HepG2 (cell line): Measurements from ENCODE around the gene RANGRF. TPM values are rescaled to one million over a fixed set of nuclear protein-coding genes. Genes with fewer than 3 reads are reported as not detected.
A peak's percentile ranks its signal among the peaks of the same experiment; 100 is the strongest.

ENCODE experiments used
- ATF7 ChIP-seq, 2 experiments: fragments of 450-650 bp in 1 of 2; sonication (generic) in 1 of 2; formaldehyde crosslinking in 1 of 2; IDR thresholded peaks; 2 replicates each; pipeline versions ENCODE4 v1.4.0 to v1.6.1; 2016 to 2020; ENCODE audit warnings: antibody characterized with exemption in 1 of 2, mild to moderate bottlenecking in 1 of 2, missing genetic modification reagents in 1 of 2
- JARID2 ChIP-seq: sonication (generic); formaldehyde crosslinking; IDR thresholded peaks from 2 replicates; pipeline ENCODE4 v1.8.1; 2023; ENCODE audit warnings: missing genetic modification reagents, inconsistent platforms; ENCODE audit not compliant: insufficient replicate concordance
- KDM2A ChIP-seq: sonication (generic); formaldehyde crosslinking; IDR thresholded peaks from 2 replicates; pipeline ENCODE4 v1.4.0; 2020; ENCODE audit warnings: low read depth, missing genetic modification reagents, borderline replicate concordance
- MXD4 ChIP-seq: IDR thresholded peaks from 2 replicates; pipeline ENCODE4 v1.6.1; 2016; ENCODE audit warnings: mild to moderate bottlenecking, missing biosample characterization, missing genetic modification reagents
- POLR2G ChIP-seq: fragments of 200-400 bp; formaldehyde crosslinking; IDR thresholded peaks from 2 replicates; pipeline ENCODE4 v1.6.1; 2018; ENCODE audit warnings: mild to moderate bottlenecking, low read depth, low read length, moderate library complexity
- RNF2 ChIP-seq: fragments of 450-650 bp; conservative IDR thresholded peaks from 2 replicates; pipeline ENCODE4 v1.6.1; 2016; ENCODE audit warnings: low read depth
- SIX4 ChIP-seq: sonication (generic); formaldehyde crosslinking; IDR thresholded peaks from 2 replicates; pipeline ENCODE4 v1.4.0; 2020; ENCODE audit warnings: missing genetic modification reagents
- SP1 ChIP-seq, 2 experiments: fragments of 450-650 bp in 1 of 2; sonication (generic) in 1 of 2; formaldehyde crosslinking in 1 of 2; IDR thresholded peaks; 2 replicates each; pipeline versions ENCODE4 v1.4.0 to v1.6.1; 2016 to 2020; ENCODE audit warnings: missing genetic modification reagents in 1 of 2
- SRY ChIP-seq: sonication (generic); formaldehyde crosslinking; IDR thresholded peaks from 2 replicates; pipeline ENCODE4 v1.8.0; 2022; ENCODE audit warnings: mild to moderate bottlenecking, missing genetic modification reagents
- ZFP1 ChIP-seq: IDR thresholded peaks from 2 replicates; pipeline ENCODE4 v1.6.1; 2016
- ZNF333 ChIP-seq: sonication (generic); formaldehyde crosslinking; IDR thresholded peaks from 2 replicates; pipeline ENCODE4 v1.4.0; 2020; ENCODE audit warnings: mild to moderate bottlenecking, missing genetic modification reagents, borderline replicate concordance
- ZNF33A ChIP-seq: sonication (generic); formaldehyde crosslinking; IDR thresholded peaks from 2 replicates; pipeline ENCODE4 v1.5.1; 2020; ENCODE audit warnings: missing genetic modification reagents, mild to moderate bottlenecking, moderate library complexity, borderline replicate concordance
- ZNF501 ChIP-seq: sonication (generic); formaldehyde crosslinking; IDR thresholded peaks from 2 replicates; pipeline ENCODE4 v1.5.1; 2020; ENCODE audit warnings: mild to moderate bottlenecking, moderate library complexity, missing genetic modification reagents
- ZNF572 ChIP-seq: sonication (generic); formaldehyde crosslinking; IDR thresholded peaks from 2 replicates; pipeline ENCODE4 v1.5.1; 2020; ENCODE audit warnings: mild to moderate bottlenecking, missing genetic modification reagents
- ZNF674 ChIP-seq: sonication (generic); formaldehyde crosslinking; IDR thresholded peaks from 2 replicates; pipeline ENCODE4 v1.5.0; 2020; ENCODE audit warnings: low read depth, mild to moderate bottlenecking, missing genetic modification reagents
- ZNF704 ChIP-seq: sonication (generic); formaldehyde crosslinking; IDR thresholded peaks from 2 replicates; pipeline ENCODE4 v1.8.1; 2023; ENCODE audit warnings: mild to moderate bottlenecking, inconsistent platforms, moderate library complexity, missing genetic modification reagents, borderline replicate concordance
- polyA plus RNA-seq, 8 experiments: library from polyadenylated mRNA; depleted of rRNA in 3 of 8; stranded (reverse) in 7 of 8; unstranded in 1 of 8; fragments of >200 nt; fragmentation: Illumina TruSeq in 4 of 8; extraction: Trizol in 4 of 8; gene quantifications; 2 replicates each; pipeline versions ENCODE4 v1.2.1 to v1.2.3, GENCODE V29; 2011 to 2016; ENCODE audit warnings: low read depth in 4 of 8, missing spikeins in 1 of 8, mixed read lengths in 1 of 8; ENCODE audit not compliant: insufficient read depth in 1 of 8
- total RNA-seq, 5 experiments: library from RNA; depleted of rRNA; stranded (reverse); fragments of >200 nt; fragmentation: Illumina TruSeq; extraction: Trizol; gene quantifications; 2 replicates each; pipeline ENCODE4 v1.2.3, GENCODE V29; 2016; ENCODE audit warnings: low read depth in 1 of 5
- TF ChIP-seq, protein P1 (sequence below): IDR thresholded peaks from 2 replicates; pipeline ENCODE4 v1.6.1; 2018; ENCODE audit warnings: missing genetic modification reagents, mild to moderate bottlenecking, missing compliant biosample characterization
- TF ChIP-seq, protein P2 (sequence below): fragments of 450-650 bp; IDR thresholded peaks from 2 replicates; pipeline ENCODE4 v1.6.1; 2017
- TF ChIP-seq, protein P3 (sequence below): sonication (generic); formaldehyde crosslinking; conservative IDR thresholded peaks from 2 replicates; pipeline ENCODE4 v1.5.0; 2020; ENCODE audit warnings: missing genetic modification reagents
- TF ChIP-seq, protein P4 (sequence below): sonication (generic); formaldehyde crosslinking; IDR thresholded peaks from 2 replicates; pipeline ENCODE4 v1.9.0; 2022; ENCODE audit warnings: low read depth, missing genetic modification reagents
- TF ChIP-seq, protein P5 (sequence below): sonication (generic); formaldehyde crosslinking; IDR thresholded peaks from 2 replicates; pipeline ENCODE4 v1.5.0; 2020; ENCODE audit warnings: missing genetic modification reagents

Gene RANGRF
- total and polyA plus RNA-seq, 2 of the 13 experiments (the other 11 are each of a cell fraction or from before 2014, with no cell fraction given) = 18.6 to 40.7 TPM

DNA sequence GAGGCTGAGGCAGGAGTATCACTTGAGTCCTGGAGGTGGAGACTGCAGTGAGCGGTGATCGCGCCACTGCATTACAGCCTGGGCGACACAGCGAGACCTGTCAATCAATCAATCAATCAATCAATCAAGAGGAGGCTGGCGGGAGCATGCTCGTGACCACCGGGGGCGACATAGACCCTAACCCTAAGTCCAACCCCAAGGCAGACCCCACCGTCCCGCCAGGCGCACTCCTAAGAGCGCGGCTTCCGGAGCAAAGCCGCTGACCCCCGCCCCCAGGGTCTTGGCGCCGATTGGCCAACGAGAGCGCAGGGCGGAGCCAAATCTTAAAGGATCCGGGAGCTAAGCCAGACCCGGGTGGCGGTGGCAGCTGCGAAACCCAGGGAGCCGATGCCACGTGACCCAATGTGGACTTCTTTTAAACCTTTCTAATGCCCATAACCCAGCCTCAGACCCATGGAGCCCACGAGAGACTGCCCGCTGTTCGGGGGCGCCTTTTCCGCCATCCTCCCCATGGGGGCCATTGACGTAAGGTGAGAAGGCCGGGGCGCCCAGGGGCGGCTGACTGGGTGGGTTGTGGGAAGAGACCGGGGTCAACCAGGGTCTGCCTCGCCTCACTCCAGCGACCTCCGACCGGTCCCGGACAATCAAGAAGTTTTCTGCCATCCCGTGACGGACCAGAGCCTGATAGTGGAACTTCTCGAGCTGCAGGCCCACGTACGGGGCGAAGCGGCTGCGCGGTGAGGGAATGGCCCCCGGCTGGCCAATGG, at the start of gene RANGRF (continued):
- TF ChIP-seq, protein P1, sequence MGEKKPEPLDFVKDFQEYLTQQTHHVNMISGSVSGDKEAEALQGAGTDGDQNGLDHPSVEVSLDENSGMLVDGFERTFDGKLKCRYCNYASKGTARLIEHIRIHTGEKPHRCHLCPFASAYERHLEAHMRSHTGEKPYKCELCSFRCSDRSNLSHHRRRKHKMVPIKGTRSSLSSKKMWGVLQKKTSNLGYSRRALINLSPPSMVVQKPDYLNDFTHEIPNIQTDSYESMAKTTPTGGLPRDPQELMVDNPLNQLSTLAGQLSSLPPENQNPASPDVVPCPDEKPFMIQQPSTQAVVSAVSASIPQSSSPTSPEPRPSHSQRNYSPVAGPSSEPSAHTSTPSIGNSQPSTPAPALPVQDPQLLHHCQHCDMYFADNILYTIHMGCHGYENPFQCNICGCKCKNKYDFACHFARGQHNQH (CRISPR knock-in tag) = peak; percentile 24; the same call in 1 of the 2 replicates
- TF ChIP-seq ZNF704 = 0 out of 2 replicates have a peak, but pooled peaks have one; percentile 31
- no peak for TF ChIP-seq RNF2
- TF ChIP-seq, protein P2, sequence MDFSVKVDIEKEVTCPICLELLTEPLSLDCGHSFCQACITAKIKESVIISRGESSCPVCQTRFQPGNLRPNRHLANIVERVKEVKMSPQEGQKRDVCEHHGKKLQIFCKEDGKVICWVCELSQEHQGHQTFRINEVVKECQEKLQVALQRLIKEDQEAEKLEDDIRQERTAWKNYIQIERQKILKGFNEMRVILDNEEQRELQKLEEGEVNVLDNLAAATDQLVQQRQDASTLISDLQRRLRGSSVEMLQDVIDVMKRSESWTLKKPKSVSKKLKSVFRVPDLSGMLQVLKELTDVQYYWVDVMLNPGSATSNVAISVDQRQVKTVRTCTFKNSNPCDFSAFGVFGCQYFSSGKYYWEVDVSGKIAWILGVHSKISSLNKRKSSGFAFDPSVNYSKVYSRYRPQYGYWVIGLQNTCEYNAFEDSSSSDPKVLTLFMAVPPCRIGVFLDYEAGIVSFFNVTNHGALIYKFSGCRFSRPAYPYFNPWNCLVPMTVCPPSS = no peak
- TF ChIP-seq JARID2 = no peak
- no peak; the same call in none of the 2 replicates for TF ChIP-seq MXD4 (CRISPR knock-in tag)
- no peak for TF ChIP-seq ZNF333
- 0 out of 2 replicates have a peak, but pooled peaks have one; percentile 25 for TF ChIP-seq SRY
- TF ChIP-seq ZNF572 (CRISPR knock-in tag) = 0 out of 2 replicates have a peak, but pooled peaks have one; percentile 52
- TF ChIP-seq SP1 (IDR thresholded peaks at IDR 0.05) = no peak
- TF ChIP-seq SP1 (CRISPR knock-in tag; IDR thresholded peaks at IDR 0.05) = peak; percentile 50; the same call in 1 of the 2 replicates
- no peak for TF ChIP-seq ATF7 (IDR thresholded peaks at IDR 0.05)
- TF ChIP-seq ATF7 (CRISPR knock-in tag; IDR thresholded peaks at IDR 0.05) = peak; percentile 72; the same call in 1 of the 2 replicates
- no peak for TF ChIP-seq ZNF674 (CRISPR knock-in tag)
- peak; percentile 78 for TF ChIP-seq POLR2G
- TF ChIP-seq, protein P3, sequence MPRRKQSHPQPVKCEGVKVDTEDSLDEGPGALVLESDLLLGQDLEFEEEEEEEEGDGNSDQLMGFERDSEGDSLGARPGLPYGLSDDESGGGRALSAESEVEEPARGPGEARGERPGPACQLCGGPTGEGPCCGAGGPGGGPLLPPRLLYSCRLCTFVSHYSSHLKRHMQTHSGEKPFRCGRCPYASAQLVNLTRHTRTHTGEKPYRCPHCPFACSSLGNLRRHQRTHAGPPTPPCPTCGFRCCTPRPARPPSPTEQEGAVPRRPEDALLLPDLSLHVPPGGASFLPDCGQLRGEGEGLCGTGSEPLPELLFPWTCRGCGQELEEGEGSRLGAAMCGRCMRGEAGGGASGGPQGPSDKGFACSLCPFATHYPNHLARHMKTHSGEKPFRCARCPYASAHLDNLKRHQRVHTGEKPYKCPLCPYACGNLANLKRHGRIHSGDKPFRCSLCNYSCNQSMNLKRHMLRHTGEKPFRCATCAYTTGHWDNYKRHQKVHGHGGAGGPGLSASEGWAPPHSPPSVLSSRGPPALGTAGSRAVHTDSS = no peak
- no peak for TF ChIP-seq ZNF33A
- TF ChIP-seq, protein P4, sequence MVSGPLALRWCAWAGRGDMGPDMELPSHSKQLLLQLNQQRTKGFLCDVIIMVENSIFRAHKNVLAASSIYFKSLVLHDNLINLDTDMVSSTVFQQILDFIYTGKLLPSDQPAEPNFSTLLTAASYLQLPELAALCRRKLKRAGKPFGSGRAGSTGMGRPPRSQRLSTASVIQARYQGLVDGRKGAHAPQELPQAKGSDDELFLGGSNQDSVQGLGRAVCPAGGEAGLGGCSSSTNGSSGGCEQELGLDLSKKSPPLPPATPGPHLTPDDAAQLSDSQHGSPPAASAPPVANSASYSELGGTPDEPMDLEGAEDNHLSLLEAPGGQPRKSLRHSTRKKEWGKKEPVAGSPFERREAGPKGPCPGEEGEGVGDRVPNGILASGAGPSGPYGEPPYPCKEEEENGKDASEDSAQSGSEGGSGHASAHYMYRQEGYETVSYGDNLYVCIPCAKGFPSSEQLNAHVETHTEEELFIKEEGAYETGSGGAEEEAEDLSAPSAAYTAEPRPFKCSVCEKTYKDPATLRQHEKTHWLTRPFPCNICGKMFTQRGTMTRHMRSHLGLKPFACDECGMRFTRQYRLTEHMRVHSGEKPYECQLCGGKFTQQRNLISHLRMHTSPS (CRISPR knock-in tag) = no peak
- peak; percentile 70 for TF ChIP-seq ZNF501
- peak; percentile 98 for TF ChIP-seq KDM2A (CRISPR knock-in tag)
- no peak for TF ChIP-seq SIX4 (CRISPR knock-in tag)
- no peak for TF ChIP-seq ZFP1
- TF ChIP-seq, protein P5, sequence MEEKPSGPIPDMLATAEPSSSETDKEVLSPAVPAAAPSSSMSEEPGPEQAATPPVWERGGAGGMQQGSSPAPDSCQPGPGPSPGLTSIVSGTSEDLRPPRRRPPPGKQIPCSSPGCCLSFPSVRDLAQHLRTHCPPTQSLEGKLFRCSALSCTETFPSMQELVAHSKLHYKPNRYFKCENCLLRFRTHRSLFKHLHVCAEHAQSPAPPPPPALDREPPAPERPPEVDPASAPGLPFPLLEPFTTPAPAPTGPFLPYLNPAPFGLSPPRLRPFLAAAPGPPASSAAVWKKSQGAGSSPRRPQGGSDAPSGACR (CRISPR knock-in tag) = peak; percentile 90
